Measurements from ENCODE around the gene RSPRY1. TPM values are rescaled to one million over a fixed set of nuclear protein-coding genes. Genes with fewer than 3 reads are reported as not detected.
"Not testable (repeated sequence)": the region's sequence is repeated elsewhere in the genome, so short reads cannot be mapped to it uniquely, and the experiment has no call there.

RSPRY1 gene
- total RNA-seq, 6 experiments from 2014 or later, result 18.0 to 26.1 (median 22.9) TPM

DNA sequence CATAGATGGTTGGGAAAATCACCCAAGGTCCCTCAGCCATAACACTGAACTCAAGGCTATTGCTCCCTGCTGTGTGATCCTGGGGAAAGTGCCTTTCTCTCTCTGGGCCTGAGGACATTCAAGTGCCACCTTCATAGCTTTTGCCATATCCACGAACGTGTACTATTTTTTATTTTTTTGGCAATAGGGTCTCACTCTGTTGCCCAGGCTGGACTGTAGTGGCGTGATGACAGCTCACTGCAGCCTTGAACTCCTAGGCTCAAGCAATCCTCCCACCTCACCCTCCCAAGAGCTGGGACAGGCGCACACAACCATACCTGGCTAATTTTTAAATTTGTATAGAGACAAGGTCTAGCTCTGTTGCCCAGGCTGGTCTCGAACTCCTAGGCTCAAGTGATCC lies 87.7 kb downstream of the RSPRY1 start:
- intact Hi-C loops (cut with DNase I), result no loop called here
- no peak for TF ChIP-seq POLR2A (IDR thresholded peaks at IDR 0.05)
- TF ChIP-seq, protein P1, sequence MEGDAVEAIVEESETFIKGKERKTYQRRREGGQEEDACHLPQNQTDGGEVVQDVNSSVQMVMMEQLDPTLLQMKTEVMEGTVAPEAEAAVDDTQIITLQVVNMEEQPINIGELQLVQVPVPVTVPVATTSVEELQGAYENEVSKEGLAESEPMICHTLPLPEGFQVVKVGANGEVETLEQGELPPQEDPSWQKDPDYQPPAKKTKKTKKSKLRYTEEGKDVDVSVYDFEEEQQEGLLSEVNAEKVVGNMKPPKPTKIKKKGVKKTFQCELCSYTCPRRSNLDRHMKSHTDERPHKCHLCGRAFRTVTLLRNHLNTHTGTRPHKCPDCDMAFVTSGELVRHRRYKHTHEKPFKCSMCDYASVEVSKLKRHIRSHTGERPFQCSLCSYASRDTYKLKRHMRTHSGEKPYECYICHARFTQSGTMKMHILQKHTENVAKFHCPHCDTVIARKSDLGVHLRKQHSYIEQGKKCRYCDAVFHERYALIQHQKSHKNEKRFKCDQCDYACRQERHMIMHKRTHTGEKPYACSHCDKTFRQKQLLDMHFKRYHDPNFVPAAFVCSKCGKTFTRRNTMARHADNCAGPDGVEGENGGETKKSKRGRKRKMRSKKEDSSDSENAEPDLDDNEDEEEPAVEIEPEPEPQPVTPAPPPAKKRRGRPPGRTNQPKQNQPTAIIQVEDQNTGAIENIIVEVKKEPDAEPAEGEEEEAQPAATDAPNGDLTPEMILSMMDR (IDR thresholded peaks at IDR 0.05), result no peak
- no peaks in the 10 kb centered on the region for H3K27me3 ChIP-seq
- 95% methylated on average over 5 of the region's 5 CpGs for WGBS (ENCODE audit: insufficient coverage, low coverage, low lambda C conversion rate, missing lambda C conversion rate)
- DNase-seq (no peak), ATAC-seq (no peak)
- H3K9me3 ChIP-seq, result no peaks in the 10 kb centered on the region
- no peaks in the 10 kb centered on the region for H3K4me1 ChIP-seq
- H3K27ac ChIP-seq, result no peak overlapping the region
- H3K4me3 ChIP-seq, result no peak overlapping the region
- no peaks in the 10 kb centered on the region for H3K36me3 ChIP-seq

DNA sequence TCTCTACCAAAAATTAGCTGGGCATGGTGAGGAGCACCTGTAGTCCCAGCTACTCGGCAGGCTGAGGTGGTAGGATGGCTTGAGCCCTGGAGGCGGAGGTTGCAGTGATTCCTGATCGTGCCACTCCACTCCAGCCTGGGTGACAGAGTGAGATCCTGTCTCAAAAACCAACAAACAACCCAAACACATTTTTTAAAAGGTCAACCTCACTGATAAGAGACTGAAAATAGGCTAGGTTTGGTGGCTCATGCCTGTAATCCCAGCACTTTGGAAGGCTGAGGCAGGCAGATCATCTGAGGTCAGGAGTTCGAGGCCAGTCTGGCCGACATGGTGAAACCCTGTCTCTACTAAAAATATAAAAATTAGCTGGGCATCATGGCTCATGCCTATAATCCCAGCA lies 89.8 kb downstream of the RSPRY1 start:
- DNase-seq; H3K9me3 ChIP-seq; intact Hi-C loops (cut with DNase I); H3K4me1 ChIP-seq; H3K4me3 ChIP-seq; ATAC-seq; H3K27me3 ChIP-seq; H3K27ac ChIP-seq; H3K36me3 ChIP-seq: not testable (repeated sequence)
- WGBS (ENCODE audit: insufficient coverage, low coverage, low lambda C conversion rate, missing lambda C conversion rate), result 37% methylated on average over 4 of the region's 5 CpGs

DNA sequence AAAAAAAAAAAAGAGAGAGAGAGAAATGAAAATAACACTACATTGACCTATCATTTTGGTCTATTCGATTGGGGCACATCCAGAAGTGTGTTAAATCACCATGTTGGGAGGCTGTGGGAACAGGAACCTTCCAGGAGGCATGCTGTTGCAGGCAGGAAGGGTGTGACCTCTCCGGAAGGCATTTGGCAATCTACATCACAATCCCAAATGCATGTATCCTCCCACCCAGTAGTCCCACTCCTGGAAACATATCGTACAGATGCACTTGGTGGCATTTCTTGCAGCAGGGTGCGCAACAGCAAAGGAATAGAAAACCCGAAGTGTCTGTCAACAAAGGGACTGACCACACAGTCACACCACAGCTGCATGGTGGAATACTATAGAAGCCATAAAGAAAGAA lies 90.5 kb downstream of the RSPRY1 start:
- intact Hi-C loops (cut with DNase I), result no loop called here
- DNase-seq (no peak), ATAC-seq (peak; percentile 29 to 61 (median 52))
- H3K4me3 ChIP-seq, result no peak overlapping the region
- no peaks in the 10 kb centered on the region for H3K36me3 ChIP-seq
- H3K27ac ChIP-seq, result no peak overlapping the region
- H3K4me1 ChIP-seq, result peaks cover 0 to 10% (median 4%) of the 10 kb centered on the region in 4 donors
- 58% methylated on average over 5 of the region's 5 CpGs for WGBS (ENCODE audit: insufficient coverage, low coverage, low lambda C conversion rate, missing lambda C conversion rate)
- H3K9me3 ChIP-seq, result no peaks in the 10 kb centered on the region
- TF ChIP-seq, protein P1 (IDR thresholded peaks at IDR 0.05), result no peak
- TF ChIP-seq POLR2A (IDR thresholded peaks at IDR 0.05), result no peak
- no peaks in the 10 kb centered on the region for H3K27me3 ChIP-seq

DNA sequence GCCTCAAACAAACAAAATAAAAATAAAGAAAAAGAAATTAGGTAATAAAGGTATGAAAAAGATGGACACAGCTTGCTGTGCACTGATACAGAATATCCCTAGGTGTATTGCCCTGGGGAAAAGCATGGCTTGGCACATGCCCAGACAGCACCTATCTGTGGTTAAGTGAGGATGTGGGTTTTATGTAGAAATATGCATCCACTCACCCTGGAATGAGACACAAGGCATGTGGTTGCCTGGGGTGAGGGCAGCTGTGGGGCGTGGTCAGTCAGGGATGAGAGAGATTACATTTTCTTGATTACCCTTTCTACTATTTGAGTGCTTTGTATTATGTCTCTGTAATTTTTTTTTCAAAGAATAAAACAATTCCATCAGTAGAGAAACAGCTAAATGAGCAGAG lies 91.5 kb downstream of the RSPRY1 start:
- no peak overlapping the region for H3K4me3 ChIP-seq
- H3K4me1 ChIP-seq, result peaks cover 0 to 10% (median 4%) of the 10 kb centered on the region in 4 donors
- no peaks in the 10 kb centered on the region for H3K27me3 ChIP-seq
- H3K36me3 ChIP-seq, result no peaks in the 10 kb centered on the region
- no peaks in the 10 kb centered on the region for H3K9me3 ChIP-seq
- WGBS (ENCODE audit: insufficient coverage, low coverage, low lambda C conversion rate, missing lambda C conversion rate), result 60% methylated on average over 1 of the region's 1 CpG
- no peak overlapping the region for H3K27ac ChIP-seq
- ATAC-seq (no peak), DNase-seq (no peak)
- TF ChIP-seq, protein P1 (IDR thresholded peaks at IDR 0.05), result no peak
- TF ChIP-seq POLR2A (IDR thresholded peaks at IDR 0.05), result no peak
- intact Hi-C loops (cut with DNase I), result no loop called here

DNA sequence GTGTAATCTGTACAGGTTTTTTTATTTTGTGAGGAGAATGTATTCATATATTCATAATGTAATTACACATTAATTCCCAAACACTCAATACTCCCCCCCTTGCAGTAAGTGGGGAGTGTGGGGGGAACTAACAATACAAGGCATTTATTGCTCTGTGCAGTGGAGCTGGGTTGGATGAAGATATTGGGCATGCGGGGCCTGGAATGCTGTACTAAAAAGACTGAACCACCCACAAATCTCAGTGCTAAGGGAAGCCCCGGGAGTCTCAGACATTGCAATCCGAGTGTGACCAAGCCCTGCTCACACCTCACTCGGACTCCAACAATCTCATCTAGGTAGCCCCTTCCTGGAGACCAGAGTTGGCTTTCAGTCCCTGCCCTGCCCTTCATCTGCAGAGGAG lies 92.4 kb downstream of the RSPRY1 start:
- Histone ChIP-seq H3K4me1 (peaks cover 0 to 10% (median 4%) of the 10 kb centered on the region in 4 donors), H3K9me3 (no peaks in the 10 kb centered on the region), H3K4me3 (no peak overlapping the region), H3K27me3 (no peaks in the 10 kb centered on the region), H3K36me3 (no peaks in the 10 kb centered on the region), H3K27ac (no peak overlapping the region)
- ATAC-seq (no peak), DNase-seq (no peak)
- WGBS (ENCODE audit: insufficient coverage, low coverage, low lambda C conversion rate, missing lambda C conversion rate), result 92% methylated on average over 2 of the region's 4 CpGs
- TF ChIP-seq POLR2A (IDR thresholded peaks at IDR 0.05), result no peak
- TF ChIP-seq, protein P1 (IDR thresholded peaks at IDR 0.05), result no peak
- intact Hi-C loops (cut with DNase I), result no loop called here

Measured in right lobe of liver (tissue), 6 donors.